ENCODE results near the gene CALU. TPM values are rescaled to one million over a fixed set of nuclear protein-coding genes. Genes with fewer than 3 reads are reported as not detected.

Gene CALU
- total RNA-seq, 1 donor from 2014 or later: 52.8 TPM

- Mint-ChIP-seq H3K4me1 (ENCODE audit: low read depth) (no peaks in the 10 kb centered on the region), H3K36me3 (ENCODE audit: low read depth) (no peaks in the 10 kb centered on the region), H3K27ac (peak overlapping the region; percentile 10), H3K9me3 (no peaks in the 10 kb centered on the region), H3K27me3 (ENCODE audit: insufficient read depth) (peaks cover 16% of the 10 kb centered on the region), H3K4me3 (no peak overlapping the region)
- intact Hi-C loops (cut with micrococcal nuclease): no loop called here
- DNase-seq (ENCODE audit: low spot score): no peak
These were observed 31.4 kb upstream of the CALU start for GRCh38 chr7:128707752-128708151.

DNA sequence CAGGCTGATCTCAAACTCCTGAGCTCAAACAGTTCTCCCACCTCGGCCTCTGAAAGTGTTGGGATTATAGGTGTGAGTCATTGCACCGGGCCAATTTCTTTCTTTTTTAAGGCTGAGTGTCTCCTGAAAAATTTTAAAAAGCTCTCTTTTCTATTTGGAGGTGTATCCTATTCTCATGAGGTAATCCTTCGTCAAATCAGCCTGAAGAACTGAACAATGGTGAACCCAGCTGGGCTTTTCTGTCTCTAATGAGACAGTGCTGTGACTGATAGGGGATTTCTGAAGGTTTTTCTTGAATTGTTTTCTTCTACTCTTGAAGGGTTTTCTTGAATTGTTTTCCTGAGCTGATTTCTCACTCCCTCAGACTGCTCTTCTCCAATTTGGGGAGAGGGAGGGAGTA lies 30.9 kb upstream of the CALU start:
- Mint-ChIP-seq H3K4me1 (ENCODE audit: low read depth) (no peaks in the 10 kb centered on the region), H3K36me3 (ENCODE audit: low read depth) (no peaks in the 10 kb centered on the region), H3K27ac (no peak overlapping the region), H3K27me3 (ENCODE audit: insufficient read depth) (peaks cover 13% of the 10 kb centered on the region), H3K9me3 (no peaks in the 10 kb centered on the region), H3K4me3 (no peak overlapping the region)
- intact Hi-C loops (cut with micrococcal nuclease): no loop called here
- DNase-seq (ENCODE audit: low spot score): no peak

GRCh38 chr7:128708824-128709223 lies 30.3 kb upstream of the CALU start:
- Mint-ChIP-seq H3K36me3 (ENCODE audit: low read depth) (no peaks in the 10 kb centered on the region), H3K4me1 (ENCODE audit: low read depth) (no peaks in the 10 kb centered on the region), H3K27ac (no peak overlapping the region), H3K27me3 (ENCODE audit: insufficient read depth) (peaks cover 13% of the 10 kb centered on the region), H3K4me3 (no peak overlapping the region), H3K9me3 (no peaks in the 10 kb centered on the region)
- intact Hi-C loops (cut with micrococcal nuclease): no loop called here
- no peak for DNase-seq (ENCODE audit: low spot score)

DNA sequence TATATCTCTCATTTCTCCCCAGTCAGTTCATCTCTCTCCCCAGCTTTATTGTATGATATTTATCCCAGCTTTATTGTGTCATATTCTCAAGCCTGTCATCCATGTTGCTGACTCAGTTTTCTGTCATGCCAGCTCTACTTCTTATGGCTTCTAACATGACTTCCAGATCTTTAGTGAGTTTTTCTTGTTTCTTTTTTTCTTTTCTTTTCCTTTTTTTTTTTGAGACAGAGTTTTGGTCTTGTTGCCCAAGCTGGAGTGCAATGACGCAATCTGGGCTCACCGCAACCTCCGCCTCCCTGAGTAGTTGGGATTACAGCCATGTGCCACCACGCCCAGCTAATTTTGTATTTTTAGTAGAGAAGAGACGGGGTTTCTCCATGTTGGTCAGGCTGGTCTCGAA lies 28.7 kb upstream of the CALU start:
- no peaks in the 10 kb centered on the region for H3K36me3 Mint-ChIP-seq (ENCODE audit: low read depth)
- H3K4me3 Mint-ChIP-seq: no peak overlapping the region
- no peak overlapping the region for H3K27ac Mint-ChIP-seq
- H3K9me3 Mint-ChIP-seq: no peaks in the 10 kb centered on the region
- intact Hi-C loops (cut with micrococcal nuclease): no loop called here
- no peak for DNase-seq (ENCODE audit: low spot score)
- no peaks in the 10 kb centered on the region for H3K4me1 Mint-ChIP-seq (ENCODE audit: low read depth)
- H3K27me3 Mint-ChIP-seq (ENCODE audit: insufficient read depth): peaks cover 20% of the 10 kb centered on the region

DNA sequence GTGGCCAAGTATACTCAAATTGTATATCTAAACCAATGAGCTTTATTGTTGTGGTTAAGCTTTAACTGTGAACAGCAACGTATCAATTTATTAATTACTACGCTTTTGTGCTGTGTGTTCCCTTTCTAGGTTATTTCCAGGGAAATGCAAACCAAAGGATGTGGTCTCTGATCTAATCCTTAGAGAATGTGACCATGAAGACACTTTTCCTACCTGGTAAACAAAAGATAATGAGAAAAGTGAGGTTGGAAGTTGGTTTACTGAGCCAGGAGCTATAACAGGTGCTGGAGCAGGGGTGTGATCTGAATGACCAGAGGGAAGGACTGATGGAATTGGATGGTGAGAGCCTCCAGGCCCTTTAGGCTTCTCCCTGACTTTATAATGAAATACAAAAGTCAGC lies 25.4 kb upstream of the CALU start:
- no peaks in the 10 kb centered on the region for H3K9me3 Mint-ChIP-seq

DNA sequence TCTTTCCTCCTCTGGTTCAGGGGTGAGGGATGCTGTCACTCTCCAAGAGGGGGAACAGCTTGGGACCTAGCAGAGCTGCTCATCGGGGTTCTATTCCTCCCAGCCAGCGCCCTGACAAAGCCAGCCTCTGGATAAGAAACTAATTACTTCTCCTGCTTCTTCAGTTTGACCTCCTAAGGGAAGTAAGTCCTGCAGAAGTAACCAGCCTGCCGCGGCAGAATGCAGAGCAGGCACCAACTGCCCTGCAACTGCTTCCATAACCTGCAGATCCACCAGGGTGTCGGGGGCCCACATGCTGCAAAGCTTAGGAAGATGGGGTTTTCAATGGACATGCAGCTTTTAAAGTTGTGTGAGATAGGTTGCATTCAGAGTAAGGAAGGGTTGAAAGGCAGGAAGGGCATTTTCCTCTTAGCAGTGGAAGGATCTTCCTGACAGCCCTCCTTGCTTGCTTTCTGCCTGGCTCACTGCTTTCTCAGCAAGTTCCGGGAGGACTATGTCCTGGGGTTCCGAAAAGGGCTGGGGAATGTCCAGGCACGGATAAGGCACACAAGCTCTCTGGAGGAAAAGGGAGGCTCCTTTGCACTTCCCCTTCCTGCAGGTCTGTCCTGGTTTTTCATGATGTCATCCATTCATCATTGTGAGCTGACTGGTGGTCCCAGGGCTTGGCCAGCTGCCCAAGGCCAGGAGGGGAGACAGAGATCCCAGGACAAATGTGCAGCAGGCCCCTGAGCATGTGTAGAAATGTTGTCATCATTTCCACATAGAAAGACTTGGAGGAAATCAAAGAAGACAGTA lies 24.3 kb upstream of the CALU start:
- no peak for DNase-seq (ENCODE audit: low spot score)
- peaks cover 25% of the 10 kb centered on the region for H3K27me3 Mint-ChIP-seq (ENCODE audit: insufficient read depth)
- intact Hi-C loops (cut with micrococcal nuclease): no loop called here
- H3K9me3 Mint-ChIP-seq: no peaks in the 10 kb centered on the region
- H3K36me3 Mint-ChIP-seq (ENCODE audit: low read depth): no peaks in the 10 kb centered on the region
- no peak overlapping the region for H3K27ac Mint-ChIP-seq
- no peak overlapping the region for H3K4me3 Mint-ChIP-seq
- no peaks in the 10 kb centered on the region for H3K4me1 Mint-ChIP-seq (ENCODE audit: low read depth)

More for the DNA sequence above, 25.4 kb upstream of the CALU start:
- Mint-ChIP-seq H3K4me1 (ENCODE audit: low read depth) (no peaks in the 10 kb centered on the region), H3K36me3 (ENCODE audit: low read depth) (no peaks in the 10 kb centered on the region), H3K27ac (no peak overlapping the region), H3K27me3 (ENCODE audit: insufficient read depth) (peaks cover 28% of the 10 kb centered on the region), H3K4me3 (no peak overlapping the region)
- intact Hi-C loops (cut with micrococcal nuclease): no loop called here
- no peak for DNase-seq (ENCODE audit: low spot score)

DNA sequence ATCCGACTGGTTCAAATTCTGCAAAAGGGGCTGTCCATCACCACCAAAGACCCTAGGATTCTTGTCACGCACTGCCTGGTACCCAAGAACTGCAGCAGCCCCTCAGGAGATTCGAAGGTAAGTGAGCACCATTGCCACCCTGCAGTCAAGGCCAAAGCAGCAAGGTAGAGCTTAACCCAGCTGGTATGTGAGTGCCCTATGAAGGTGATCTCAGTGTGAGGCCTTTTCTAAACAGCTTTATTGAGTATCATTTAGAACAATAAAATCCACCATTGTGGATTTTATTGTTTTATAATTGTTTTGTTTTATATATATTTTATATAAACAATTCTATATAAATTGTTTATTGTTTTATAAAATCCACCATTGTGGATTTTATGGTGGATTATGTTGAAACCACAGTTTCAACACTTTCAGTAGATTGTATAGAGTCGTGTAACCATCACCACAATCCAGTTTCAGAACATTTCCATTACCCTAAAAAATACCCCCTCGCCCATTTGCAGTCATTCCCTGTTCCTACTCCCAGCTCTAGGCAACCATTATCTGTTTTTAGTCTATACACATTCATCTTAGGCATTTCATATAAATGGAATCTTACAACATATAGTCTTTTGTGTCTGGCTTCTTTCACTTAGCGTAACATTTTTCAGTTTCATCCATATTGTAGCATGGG lies 20.1 kb upstream of the CALU start:
- no peaks in the 10 kb centered on the region for H3K36me3 Mint-ChIP-seq (ENCODE audit: low read depth)
- no peak overlapping the region for H3K4me3 Mint-ChIP-seq
- H3K4me1 Mint-ChIP-seq (ENCODE audit: low read depth): no peaks in the 10 kb centered on the region
- intact Hi-C loops (cut with micrococcal nuclease): no loop called here
- peaks cover 23% of the 10 kb centered on the region for H3K27me3 Mint-ChIP-seq (ENCODE audit: insufficient read depth)
- no peak overlapping the region for H3K27ac Mint-ChIP-seq
- DNase-seq (ENCODE audit: low spot score): no peak
- no peaks in the 10 kb centered on the region for H3K9me3 Mint-ChIP-seq

GRCh38 chr7:128721376-128721775 lies 17.8 kb upstream of the CALU start:
- Mint-ChIP-seq H3K9me3 (no peaks in the 10 kb centered on the region), H3K27ac (no peak overlapping the region), H3K4me1 (ENCODE audit: low read depth) (no peaks in the 10 kb centered on the region), H3K36me3 (ENCODE audit: low read depth) (no peaks in the 10 kb centered on the region), H3K27me3 (ENCODE audit: insufficient read depth) (peaks cover 20% of the 10 kb centered on the region), H3K4me3 (no peak overlapping the region)
- intact Hi-C loops (cut with micrococcal nuclease): no loop called here
- DNase-seq (ENCODE audit: low spot score): no peak

GRCh38 chr7:128724743-128725142 lies 14.4 kb upstream of the CALU start:
- H3K9me3 Mint-ChIP-seq: no peaks in the 10 kb centered on the region
- H3K36me3 Mint-ChIP-seq (ENCODE audit: low read depth): no peaks in the 10 kb centered on the region
- H3K4me3 Mint-ChIP-seq: no peak overlapping the region
- H3K4me1 Mint-ChIP-seq (ENCODE audit: low read depth): no peaks in the 10 kb centered on the region
- H3K27ac Mint-ChIP-seq: no peak overlapping the region
- DNase-seq (ENCODE audit: low spot score): no peak
- intact Hi-C loops (cut with micrococcal nuclease): no loop called here
- peaks cover 14% of the 10 kb centered on the region for H3K27me3 Mint-ChIP-seq (ENCODE audit: insufficient read depth)

DNA sequence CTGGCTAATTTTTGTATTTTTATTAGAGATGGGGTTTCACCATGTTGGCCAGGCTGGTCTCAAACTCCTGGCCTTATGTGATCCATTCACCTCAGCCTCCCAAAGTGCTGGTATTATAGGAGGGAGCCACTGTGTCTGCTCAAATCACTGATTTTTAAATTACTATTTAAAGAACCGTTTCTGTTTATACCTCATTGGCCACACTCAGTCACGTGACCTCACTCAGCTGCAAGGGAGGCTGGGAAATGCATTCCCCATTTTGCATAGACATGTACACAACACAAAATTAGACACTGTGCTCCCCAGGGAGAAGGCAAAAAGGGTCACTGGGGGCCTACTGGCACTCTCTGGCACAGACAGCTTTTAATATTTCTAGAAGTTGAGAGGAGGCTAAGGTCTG lies 13.6 kb upstream of the CALU start:
- H3K27ac Mint-ChIP-seq: no peak overlapping the region
- DNase-seq (ENCODE audit: low spot score): no peak
- intact Hi-C loops (cut with micrococcal nuclease): no loop called here
- H3K27me3 Mint-ChIP-seq (ENCODE audit: insufficient read depth): peaks cover 14% of the 10 kb centered on the region
- no peaks in the 10 kb centered on the region for H3K9me3 Mint-ChIP-seq
- H3K4me1 Mint-ChIP-seq (ENCODE audit: low read depth): no peaks in the 10 kb centered on the region
- H3K36me3 Mint-ChIP-seq (ENCODE audit: low read depth): no peaks in the 10 kb centered on the region
- no peak overlapping the region for H3K4me3 Mint-ChIP-seq

DNA sequence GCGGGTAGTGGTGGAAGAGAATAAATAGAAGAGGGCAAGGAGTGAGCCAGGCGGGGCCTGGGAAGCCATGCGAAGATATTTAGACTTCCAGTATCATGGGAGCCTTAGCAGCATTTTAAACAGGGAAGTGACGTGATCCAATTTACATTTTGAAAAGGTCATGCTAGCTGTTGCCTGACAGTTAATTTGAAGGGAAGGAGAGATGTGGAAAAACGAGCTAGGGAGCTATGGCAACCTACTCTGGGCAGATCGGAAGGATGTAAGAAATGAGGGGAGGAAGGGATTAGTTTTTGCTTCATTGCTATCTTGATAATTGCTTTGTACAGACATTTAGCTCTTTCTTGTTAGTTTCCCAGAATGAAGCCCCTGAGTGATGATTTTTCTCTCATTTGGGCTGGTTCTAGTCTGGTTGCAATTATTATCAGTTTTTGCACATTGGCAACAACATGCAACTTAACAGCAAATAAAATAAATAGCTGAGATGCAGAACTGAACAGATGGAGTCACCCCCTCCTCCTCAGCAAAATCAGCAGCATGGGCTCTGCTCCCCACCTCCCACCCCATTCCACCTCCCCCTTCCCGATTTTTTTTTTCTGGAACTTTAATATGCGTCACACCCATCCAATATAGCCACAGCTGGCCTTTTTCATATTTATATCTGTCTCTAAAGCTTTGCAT lies 13.0 kb upstream of the CALU start:
- Mint-ChIP-seq H3K27ac (no peak overlapping the region), H3K4me1 (ENCODE audit: low read depth) (no peaks in the 10 kb centered on the region), H3K9me3 (no peaks in the 10 kb centered on the region), H3K27me3 (ENCODE audit: insufficient read depth) (peaks cover 17% of the 10 kb centered on the region), H3K36me3 (ENCODE audit: low read depth) (no peaks in the 10 kb centered on the region), H3K4me3 (no peak overlapping the region)
- DNase-seq (ENCODE audit: low spot score): no peak
- intact Hi-C loops (cut with micrococcal nuclease): no loop called here

DNA sequence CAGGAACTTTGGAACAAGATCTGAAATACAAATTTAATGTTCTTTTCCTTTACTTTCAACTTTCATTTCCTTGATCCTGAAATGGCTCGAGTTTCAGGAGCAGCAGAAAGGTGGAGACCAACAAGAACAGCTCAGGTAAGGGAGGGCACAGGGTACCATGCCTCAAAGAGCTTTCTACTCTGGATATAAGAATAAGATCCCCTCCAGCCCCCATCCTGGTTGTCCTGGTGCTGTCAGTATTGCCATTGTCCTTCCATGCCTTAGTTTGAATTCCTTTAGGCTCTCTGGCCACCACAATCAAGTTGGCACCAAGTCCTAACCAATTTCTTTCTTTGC lies 12.5 kb upstream of the CALU start:
- Mint-ChIP-seq H3K27ac (no peak overlapping the region), H3K27me3 (ENCODE audit: insufficient read depth) (peaks cover 23% of the 10 kb centered on the region), H3K9me3 (no peaks in the 10 kb centered on the region), H3K4me3 (no peak overlapping the region), H3K36me3 (ENCODE audit: low read depth) (no peaks in the 10 kb centered on the region), H3K4me1 (ENCODE audit: low read depth) (no peaks in the 10 kb centered on the region)
- intact Hi-C loops (cut with micrococcal nuclease): no loop called here
- no peak for DNase-seq (ENCODE audit: low spot score)

DNA sequence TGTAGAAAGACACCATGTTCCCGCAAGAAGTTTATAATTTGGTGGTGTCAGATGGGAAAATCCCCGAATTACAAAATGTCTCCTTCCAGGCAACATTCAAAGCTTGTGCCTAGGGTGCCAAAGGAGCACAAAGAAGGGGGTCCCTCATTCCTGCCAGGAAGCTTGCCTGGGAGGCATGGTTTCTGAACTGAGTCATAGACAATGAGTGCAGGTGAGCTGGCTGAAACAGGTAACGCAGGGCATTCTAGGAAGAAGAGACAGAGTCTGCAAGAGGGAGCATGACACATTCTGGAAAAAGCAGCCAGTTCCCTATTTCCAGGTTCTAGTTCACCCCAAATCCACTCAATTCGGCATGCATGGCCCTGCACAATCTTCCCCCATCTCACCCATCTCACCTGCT lies 11.9 kb upstream of the CALU start:
- no peaks in the 10 kb centered on the region for H3K4me1 Mint-ChIP-seq (ENCODE audit: low read depth)
- no peak for DNase-seq (ENCODE audit: low spot score)
- intact Hi-C loops (cut with micrococcal nuclease): no loop called here
- no peak overlapping the region for H3K4me3 Mint-ChIP-seq
- H3K27me3 Mint-ChIP-seq (ENCODE audit: insufficient read depth): peaks cover 24% of the 10 kb centered on the region
- no peaks in the 10 kb centered on the region for H3K36me3 Mint-ChIP-seq (ENCODE audit: low read depth)
- no peaks in the 10 kb centered on the region for H3K9me3 Mint-ChIP-seq
- H3K27ac Mint-ChIP-seq: no peak overlapping the region
